LNCAP (cell line): Measurements from ENCODE around the gene THBS4.

Experiments used
- TF ChIP-seq, protein P1 (sequence below): fragments of 450-650 bp; IDR thresholded peaks from 2 replicates; pipeline ENCODE4 v1.5.1; 2017; ENCODE audit warnings: mild to moderate bottlenecking

The THBS4 gene

DNA sequence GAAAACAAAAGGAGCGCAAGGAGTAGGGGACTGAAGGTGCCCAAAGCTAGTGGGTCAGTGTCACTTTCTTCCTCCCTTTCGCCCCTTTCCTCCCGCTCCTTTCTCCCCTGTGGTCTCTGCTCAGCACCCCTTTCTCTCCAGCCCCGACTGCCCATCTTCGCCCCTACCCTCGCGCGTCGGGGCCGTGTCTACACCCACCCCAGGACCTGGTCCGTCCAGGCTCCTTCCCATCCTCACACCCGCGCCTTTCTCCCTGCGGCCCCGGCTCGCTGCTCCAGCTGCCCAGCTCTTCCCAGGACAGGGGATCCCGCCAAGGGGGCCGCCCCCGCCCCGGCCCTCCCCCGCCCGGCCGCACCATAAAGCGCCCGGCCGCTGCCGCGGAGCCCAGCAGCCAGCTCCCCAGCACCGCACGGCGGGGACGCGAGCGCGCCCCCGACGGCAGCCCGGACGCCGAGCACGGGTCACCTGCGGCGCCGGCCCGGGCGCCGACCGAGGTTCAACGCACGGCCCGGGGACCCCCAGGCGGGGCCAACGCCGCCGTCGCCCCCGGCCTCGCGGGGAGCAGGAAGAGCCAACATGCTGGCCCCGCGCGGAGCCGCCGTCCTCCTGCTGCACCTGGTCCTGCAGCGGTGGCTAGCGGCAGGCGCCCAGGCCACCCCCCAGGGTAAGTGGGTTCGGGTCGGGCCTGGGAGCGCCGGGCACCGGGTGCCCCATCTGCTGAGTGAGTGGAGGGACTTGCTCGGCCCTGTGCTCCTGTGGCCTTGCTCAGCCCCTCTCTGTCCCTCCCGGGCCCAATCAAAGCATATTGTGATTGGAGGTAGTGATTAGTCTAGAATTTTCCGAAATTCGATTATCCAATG, at the start of gene THBS4:
THBS4 (plus strand) TSS at position 387 of the 860 bp plus-strand sequence; CDS start at position 577, 190 bp downstream.
- TF ChIP-seq, protein P1, sequence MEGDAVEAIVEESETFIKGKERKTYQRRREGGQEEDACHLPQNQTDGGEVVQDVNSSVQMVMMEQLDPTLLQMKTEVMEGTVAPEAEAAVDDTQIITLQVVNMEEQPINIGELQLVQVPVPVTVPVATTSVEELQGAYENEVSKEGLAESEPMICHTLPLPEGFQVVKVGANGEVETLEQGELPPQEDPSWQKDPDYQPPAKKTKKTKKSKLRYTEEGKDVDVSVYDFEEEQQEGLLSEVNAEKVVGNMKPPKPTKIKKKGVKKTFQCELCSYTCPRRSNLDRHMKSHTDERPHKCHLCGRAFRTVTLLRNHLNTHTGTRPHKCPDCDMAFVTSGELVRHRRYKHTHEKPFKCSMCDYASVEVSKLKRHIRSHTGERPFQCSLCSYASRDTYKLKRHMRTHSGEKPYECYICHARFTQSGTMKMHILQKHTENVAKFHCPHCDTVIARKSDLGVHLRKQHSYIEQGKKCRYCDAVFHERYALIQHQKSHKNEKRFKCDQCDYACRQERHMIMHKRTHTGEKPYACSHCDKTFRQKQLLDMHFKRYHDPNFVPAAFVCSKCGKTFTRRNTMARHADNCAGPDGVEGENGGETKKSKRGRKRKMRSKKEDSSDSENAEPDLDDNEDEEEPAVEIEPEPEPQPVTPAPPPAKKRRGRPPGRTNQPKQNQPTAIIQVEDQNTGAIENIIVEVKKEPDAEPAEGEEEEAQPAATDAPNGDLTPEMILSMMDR, result no peak

- TF ChIP-seq, protein P1, result no peak
Measured at GRCh38 chr5:79986260-79986659, 48.9 kb upstream of the THBS4 start.

GRCh38 chr5:79990205-79990597, 44.9 kb upstream of the THBS4 start:
- TF ChIP-seq, protein P1, result no peak

DNA sequence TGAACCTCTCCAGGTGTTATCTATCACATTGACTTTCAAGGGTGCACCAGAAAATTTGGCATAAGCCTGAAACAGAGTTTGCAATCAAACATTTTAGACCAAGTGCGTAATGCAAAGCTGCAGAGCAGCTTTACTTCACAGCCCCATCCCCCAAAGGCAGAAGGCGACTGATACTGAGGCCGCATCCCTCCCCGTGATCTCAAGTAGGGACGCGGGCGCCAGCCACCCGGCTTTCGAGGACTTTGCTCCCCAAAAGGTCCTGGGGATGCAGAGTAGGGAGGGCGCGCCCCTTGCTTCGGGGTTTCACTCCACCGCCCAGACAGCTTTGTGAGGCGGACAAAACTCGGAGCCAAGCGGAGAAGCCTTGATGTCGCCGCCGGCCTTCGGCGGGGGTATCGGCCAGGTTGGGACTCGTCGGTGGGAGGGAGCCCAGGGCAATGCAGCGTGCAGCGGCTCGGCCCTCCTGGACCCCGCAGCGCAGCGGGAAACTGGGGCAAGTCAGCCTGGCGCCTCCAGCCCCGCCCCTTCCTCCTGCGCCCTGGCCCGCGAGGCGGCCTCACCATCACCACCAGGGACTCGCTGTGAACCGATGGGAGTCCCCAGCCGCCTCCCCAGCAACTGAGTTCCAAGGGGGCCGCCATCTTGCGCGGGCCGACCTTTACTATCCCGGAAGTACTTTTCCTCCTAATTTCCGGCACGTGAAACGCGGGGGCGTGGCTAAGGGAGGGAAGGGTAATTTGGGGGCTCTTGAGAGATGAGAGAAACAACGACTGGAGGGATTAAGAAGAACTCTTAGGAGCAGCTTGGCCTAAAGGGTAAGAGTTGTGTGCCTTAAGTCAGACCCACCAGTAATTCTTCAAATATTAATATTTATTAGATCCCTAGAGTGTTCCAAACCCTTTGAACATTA, 44.3 kb upstream of the THBS4 start, which contains the start of gene MTX3:
MTX3 (minus strand) TSS at position 665 of the 910 bp plus-strand sequence; CDS start at position 641, 24 bp downstream.
- TF ChIP-seq, protein P1, result no peak

GRCh38 chr5:79992891-79993657, 42.1 kb upstream of the THBS4 start:
- TF ChIP-seq, protein P1, result no peak

GRCh38 chr5:79999722-80000121, 35.4 kb upstream of the THBS4 start:
- TF ChIP-seq, protein P1, result no peak

GRCh38 chr5:80002677-80003076, 32.5 kb upstream of the THBS4 start:
- TF ChIP-seq, protein P1, result no peak
